WTC11 (cell line): Measurements from ENCODE around the gene LAMA3. TPM values are rescaled to one million over a fixed set of nuclear protein-coding genes. Genes with fewer than 3 reads are reported as not detected.
A peak's percentile ranks its signal among the peaks of the same experiment; 100 is the strongest.

Source experiments
- ATAC-seq: fragments of 200-7000 bp; cut with Tn5 transposase; 2 replicates; pipeline ENCODE4 v1.10.0; 2021; ENCODE audit warnings: mild to moderate bottlenecking, moderate library complexity
- CTCF ChIA-PET: fragments of 300-600 bp; sonication (Branson Sonifier 250); formaldehyde crosslinking; loops from one replicate; lab custom pipeline; 2021; ENCODE audit warnings: antibody characterized with exemption; lab: Charles Lee
- POLR2A ChIA-PET: fragments of 350-600 bp; sonication (Branson Sonifier 250); formaldehyde crosslinking; loops from one replicate; lab custom pipeline; 2021; ENCODE audit warnings: antibody characterized with exemption; lab: Charles Lee
- DNase-seq: peaks from one replicate; pipeline ENCODE4 v3.0.0; 2021; ENCODE audit warnings: low spot score
- H3K27ac Mint-ChIP-seq: 2 replicates; pipeline ENCODE4 v1.8.0; 2021; ENCODE audit warnings: mixed read lengths
- H3K27me3 Mint-ChIP-seq: 2 replicates; pipeline ENCODE4 v1.8.0; 2021; ENCODE audit warnings: low read depth, mild to moderate bottlenecking, moderate library complexity, mixed read lengths
- H3K36me3 Mint-ChIP-seq: 2 replicates; pipeline ENCODE4 v1.8.0; 2021; ENCODE audit warnings: mixed read lengths
- H3K4me1 Mint-ChIP-seq: 2 replicates; pipeline ENCODE4 v1.8.0; 2022; ENCODE audit warnings: mixed read lengths
- H3K4me3 Mint-ChIP-seq: 2 replicates; pipeline ENCODE4 v1.8.0; 2021; ENCODE audit warnings: mild to moderate bottlenecking, moderate library complexity, mixed read lengths
- H3K9me3 Mint-ChIP-seq: 2 replicates; pipeline ENCODE4 v1.8.0; 2021; ENCODE audit warnings: mixed read lengths
- ATF2 ChIP-seq: sonication (generic); formaldehyde crosslinking; IDR thresholded peaks from 2 replicates; pipeline ENCODE4 v1.8.1; 2022; ENCODE audit warnings: low read depth, missing genetic modification reagents, borderline replicate concordance
- E2F4 ChIP-seq: sonication (generic); formaldehyde crosslinking; IDR thresholded peaks from 2 replicates; pipeline ENCODE4 v1.8.1; 2022; ENCODE audit warnings: low read depth, mild to moderate bottlenecking, moderate library complexity, missing genetic modification reagents, borderline replicate concordance
- IRF1 ChIP-seq: sonication (generic); formaldehyde crosslinking; IDR thresholded peaks from 2 replicates; pipeline ENCODE4 v1.8.0; 2023; ENCODE audit warnings: missing genetic modification reagents
- JUN ChIP-seq: sonication (generic); formaldehyde crosslinking; IDR thresholded peaks from 2 replicates; pipeline ENCODE4 v1.8.0; 2023; ENCODE audit warnings: mild to moderate bottlenecking, missing genetic modification reagents
- NR1H2 ChIP-seq: sonication (generic); formaldehyde crosslinking; IDR thresholded peaks from 2 replicates; pipeline ENCODE4 v1.9.0; 2021; ENCODE audit warnings: mild to moderate bottlenecking, moderate library complexity, missing genetic modification reagents
- NR2C2 ChIP-seq: sonication (generic); formaldehyde crosslinking; IDR thresholded peaks from 2 replicates; pipeline ENCODE4 v1.8.0; 2022; ENCODE audit warnings: mild to moderate bottlenecking, missing genetic modification reagents
- STAT6 ChIP-seq: sonication (generic); formaldehyde crosslinking; conservative IDR thresholded peaks from 2 replicates; pipeline ENCODE4 v1.8.1; 2023; ENCODE audit warnings: mild to moderate bottlenecking, low read depth, missing genetic modification reagents, moderate library complexity
- USF2 ChIP-seq: sonication (generic); formaldehyde crosslinking; IDR thresholded peaks from 2 replicates; pipeline ENCODE4 v1.8.1; 2023; ENCODE audit warnings: mild to moderate bottlenecking, missing genetic modification reagents, moderate library complexity
- ZNF121 ChIP-seq: sonication (generic); formaldehyde crosslinking; IDR thresholded peaks from 2 replicates; pipeline ENCODE4 v1.8.0; 2023; ENCODE audit warnings: missing genetic modification reagents
- ZNF281 ChIP-seq: sonication (generic); formaldehyde crosslinking; IDR thresholded peaks from 2 replicates; pipeline ENCODE4 v1.8.0; 2023; ENCODE audit warnings: mild to moderate bottlenecking, missing genetic modification reagents
- ZNF396 ChIP-seq: fragments of 250-450 bp; sonication (Bioruptor Pico); IDR thresholded peaks from 2 replicates; pipeline ENCODE4 v1.8.0; 2021; ENCODE audit warnings: mild to moderate bottlenecking, moderate library complexity, borderline replicate concordance
- ZNF512 ChIP-seq: sonication (generic); formaldehyde crosslinking; IDR thresholded peaks from 2 replicates; pipeline ENCODE4 v1.8.1; 2022; ENCODE audit warnings: missing genetic modification reagents, borderline replicate concordance
- total RNA-seq: library from RNA; stranded (reverse); gene quantifications from 3 replicates; pipeline ENCODE4 v1.2.3, GENCODE V29; 2021

LAMA3 gene
- total RNA-seq, 1 experiment from 2014 or later, result 0.83 TPM

- H3K9me3 Mint-ChIP-seq, result no peaks in the 10 kb centered on the region
- DNase-seq, result no peak
- H3K4me1 Mint-ChIP-seq, result peaks cover 25% of the 10 kb centered on the region
- H3K36me3 Mint-ChIP-seq, result no peaks in the 10 kb centered on the region
- no peak overlapping the region for H3K4me3 Mint-ChIP-seq
- TF ChIP-seq JUN (CRISPR knock-in tag), result no peak
- TF ChIP-seq IRF1 (CRISPR knock-in tag), result no peak
- no peak for TF ChIP-seq NR2C2 (CRISPR knock-in tag)
- no peak for TF ChIP-seq ATF2 (CRISPR knock-in tag)
- no peak for TF ChIP-seq E2F4
- TF ChIP-seq ZNF121, result 0 out of 2 replicates have a peak, but pooled peaks have one; percentile 53
- TF ChIP-seq ZNF512, result peak; percentile 76; the same call in 1 of the 2 replicates
- TF ChIP-seq USF2 (CRISPR knock-in tag), result no peak
- no peak for TF ChIP-seq NR1H2 (CRISPR knock-in tag)
- no peak for TF ChIP-seq STAT6 (CRISPR knock-in tag)
- no peak for TF ChIP-seq ZNF281 (CRISPR knock-in tag)
- no peak for TF ChIP-seq ZNF396 (CRISPR knock-in tag)
- H3K27ac Mint-ChIP-seq, result no peak overlapping the region
- CTCF ChIA-PET, result no interaction called here
- POLR2A ChIA-PET, result interaction anchor here (0.7 kb wide), 1 partner anchor 24 kb away, joined by 3 read pairs; no protein-coding TSS in a partner anchor
- no peak for ATAC-seq
- H3K27me3 Mint-ChIP-seq, result no peaks in the 10 kb centered on the region; the same call in 1 of the 2 replicates
Observed at GRCh38 chr18:23669202-23669766, 20.0 kb upstream of the LAMA3 start.
